LNCaP clone FGC (cell line): ENCODE results near the gene ATXN7L1.

Experiments used
- DNase-seq: peaks from one replicate; pipeline ENCODE4 v3.0.0-alpha.2; 2011; ENCODE audit warnings: low read depth
- H3K4me3 ChIP-seq: 2 replicates; pipeline ENCODE4 v1.5.1; 2011; ENCODE audit warnings: mild to moderate bottlenecking, low read depth, low read length, control low read depth
- CTCF ChIP-seq: IDR thresholded peaks from 2 replicates; pipeline ENCODE4 v1.5.1; 2012; ENCODE audit warnings: mild to moderate bottlenecking; ENCODE audit not compliant: control insufficient read depth, insufficient read depth; ENCODE audit errors: extremely low read depth

The ATXN7L1 gene

GRCh38 chr7:105636982-105637381, 239.4 kb downstream of the ATXN7L1 start:
- no peak overlapping the region for H3K4me3 ChIP-seq
- TF ChIP-seq CTCF = no peak
- no peak for DNase-seq

GRCh38 chr7:105635197-105635596, 241.2 kb downstream of the ATXN7L1 start:
- H3K4me3 ChIP-seq = no peak overlapping the region
- no peak for DNase-seq
- no peak for TF ChIP-seq CTCF

GRCh38 chr7:105625986-105626385, 250.4 kb downstream of the ATXN7L1 start:
- no peak for TF ChIP-seq CTCF
- DNase-seq = no peak
- no peak overlapping the region for H3K4me3 ChIP-seq

GRCh38 chr7:105623906-105624305, 252.5 kb downstream of the ATXN7L1 start:
- no peak overlapping the region for H3K4me3 ChIP-seq
- no peak for TF ChIP-seq CTCF
- DNase-seq = no peak

GRCh38 chr7:105623378-105623777, 253.0 kb downstream of the ATXN7L1 start:
- no peak for TF ChIP-seq CTCF
- DNase-seq = no peak
- no peak overlapping the region for H3K4me3 ChIP-seq

GRCh38 chr7:105622106-105622731, 254.2 kb downstream of the ATXN7L1 start:
- no peak for TF ChIP-seq CTCF
- H3K4me3 ChIP-seq = no peak overlapping the region
- DNase-seq = no peak

GRCh38 chr7:105621617-105622016, 254.8 kb downstream of the ATXN7L1 start:
- no peak for TF ChIP-seq CTCF
- DNase-seq = peak; percentile 50
- H3K4me3 ChIP-seq = no peak overlapping the region
